GM21390 (cell line): ENCODE results near the gene ADAMTS10.
"Not testable (repeated sequence)": the region's sequence is repeated elsewhere in the genome, so short reads cannot be mapped to it uniquely, and the experiment has no call there.

Source experiments
- ATAC-seq: cut with Tn5 transposase; IDR thresholded peaks from one replicate; pipeline ENCODE4 v1.9.1; 2021; ENCODE audit not compliant: unreplicated experiment

ADAMTS10 gene

DNA sequence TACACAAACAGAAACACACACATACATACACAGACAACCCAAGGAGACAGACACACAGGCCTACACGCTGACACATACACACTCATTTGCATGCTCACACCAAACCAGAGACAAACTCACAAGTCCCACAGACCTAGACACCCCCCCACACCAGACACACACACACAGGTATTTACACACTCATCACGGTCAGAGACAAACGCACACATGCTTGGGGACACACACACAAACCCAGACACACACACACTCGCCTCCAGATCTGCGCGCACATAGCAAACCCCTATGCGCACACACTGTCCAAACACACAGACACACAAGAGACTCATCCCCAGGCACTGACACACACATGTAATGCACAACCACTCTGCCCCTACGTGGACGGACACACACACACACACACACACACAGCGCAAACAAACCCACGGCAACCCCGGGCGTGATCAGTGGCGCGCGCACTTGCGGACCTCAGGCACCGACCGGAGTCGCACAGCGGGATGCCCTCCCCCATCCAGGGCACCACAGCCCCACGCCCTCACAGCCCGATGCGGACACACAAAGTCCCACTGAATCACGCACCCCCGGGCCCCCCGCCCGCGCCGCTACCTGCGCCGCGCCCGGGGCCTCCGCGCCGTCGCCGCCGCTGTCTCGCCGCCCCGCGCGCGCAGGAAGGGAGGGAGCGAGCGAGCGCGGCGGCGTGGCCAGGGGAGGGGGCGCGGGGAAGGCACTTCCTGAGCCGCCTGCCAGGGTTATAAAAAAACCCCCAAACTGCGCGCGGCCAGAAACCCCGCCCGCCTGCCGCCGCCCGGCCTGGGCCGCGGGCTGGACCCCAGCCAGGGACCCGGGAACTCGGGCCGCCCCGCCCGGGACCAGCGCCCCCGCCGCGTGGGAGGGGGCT, at the start of gene ADAMTS10:
ADAMTS10 (minus strand) TSS at position 675 of the 895 bp plus-strand sequence. CDS start 5,005 bp downstream, outside the sequence.
- ATAC-seq, result no peak

DNA sequence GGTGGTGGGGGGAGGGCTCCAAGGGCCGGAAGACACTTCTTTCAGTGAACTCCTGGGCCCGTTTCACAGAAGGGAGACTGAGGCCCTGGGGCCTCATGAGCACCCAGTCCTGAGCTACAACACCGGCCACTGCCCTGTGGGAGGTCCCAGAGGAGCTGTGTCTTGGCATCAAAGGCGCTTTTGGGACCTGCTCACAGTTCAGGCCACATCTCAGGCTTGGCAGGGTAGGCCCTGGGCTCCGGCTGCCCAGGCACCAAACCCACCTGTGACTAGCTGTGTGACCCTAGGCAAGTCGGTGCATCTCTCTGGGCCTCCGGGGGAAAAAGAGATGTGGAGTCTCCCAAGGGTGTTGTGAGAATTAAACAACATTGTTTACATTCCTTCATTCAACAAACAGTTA, 49.4 kb upstream of the ADAMTS10 start:
- ATAC-seq, result no peak

DNA sequence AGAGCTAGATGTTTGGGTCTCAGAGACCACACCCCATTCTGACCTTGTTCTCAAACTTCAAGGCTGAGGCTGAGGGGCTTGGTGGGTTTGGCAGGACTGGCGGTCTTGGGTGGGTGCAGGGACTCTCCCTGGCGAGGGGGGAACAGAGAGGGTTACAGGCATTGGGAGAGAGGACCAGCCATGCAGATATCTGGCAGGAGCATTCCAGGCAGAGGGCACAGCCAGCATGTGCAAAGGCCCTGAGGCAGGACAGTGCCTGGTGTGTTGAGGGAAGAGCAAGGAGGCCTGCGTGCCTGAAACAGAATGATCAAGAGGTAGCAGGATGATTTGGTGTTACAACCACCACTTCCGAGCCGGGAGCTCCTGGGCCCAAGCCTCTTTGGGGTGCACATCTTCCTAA, 47.4 kb upstream of the ADAMTS10 start:
- no peak for ATAC-seq

DNA sequence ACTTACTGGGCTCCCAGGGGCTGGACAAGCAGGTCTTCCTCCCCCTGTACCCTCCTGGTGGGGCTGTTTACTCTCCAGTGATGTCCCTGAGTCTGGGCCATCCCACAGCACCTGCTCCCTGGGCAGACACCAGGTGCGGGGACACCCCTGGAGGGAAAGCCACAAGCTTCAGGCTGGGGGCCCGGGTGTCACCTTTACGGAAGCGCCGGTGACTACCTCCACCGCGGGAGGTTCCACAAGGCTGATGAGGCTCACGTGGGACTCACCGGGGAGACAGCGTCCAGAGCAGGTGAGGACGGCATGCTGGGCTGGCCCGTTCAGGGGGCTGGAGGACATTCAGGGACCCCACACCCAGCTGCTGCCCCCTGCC, 44.8 kb upstream of the ADAMTS10 start:
- ATAC-seq, result no peak

DNA sequence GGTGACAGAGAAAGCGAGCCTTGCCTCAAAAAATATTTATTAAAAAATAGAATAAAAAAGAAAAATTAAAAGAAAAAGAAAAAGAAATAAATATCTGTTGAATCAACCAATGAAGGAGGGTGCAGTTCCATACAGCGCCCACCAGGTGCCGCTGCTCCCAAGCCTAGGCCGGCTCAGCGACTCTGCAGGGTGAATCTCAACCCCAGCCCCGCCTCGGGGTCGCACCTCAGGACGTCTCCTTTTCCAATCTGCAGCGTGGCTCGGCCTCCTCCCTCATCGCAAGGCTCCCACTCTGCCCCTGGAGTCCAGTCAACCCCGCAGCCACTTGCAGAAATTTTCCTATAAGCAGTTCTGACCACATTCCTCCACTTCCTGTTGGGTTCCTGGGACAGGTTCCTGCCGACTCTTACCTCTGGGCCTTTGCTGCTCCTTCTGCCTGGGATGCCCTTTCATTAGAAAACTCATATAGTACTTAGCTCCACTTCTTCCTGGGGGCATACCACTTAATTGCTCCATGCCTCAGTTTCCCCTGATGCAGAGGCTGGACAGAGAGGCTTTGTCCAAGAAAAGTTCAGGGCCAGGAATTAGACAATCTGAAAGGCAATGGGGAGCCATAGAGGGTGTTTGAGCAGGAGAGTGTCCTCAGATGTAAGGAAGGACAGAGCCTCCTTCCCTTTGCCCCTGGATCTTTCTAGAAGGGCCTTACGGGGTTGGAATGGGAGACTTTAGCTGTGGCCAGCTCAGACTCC, 44.2 kb upstream of the ADAMTS10 start:
- ATAC-seq, result no peak

DNA sequence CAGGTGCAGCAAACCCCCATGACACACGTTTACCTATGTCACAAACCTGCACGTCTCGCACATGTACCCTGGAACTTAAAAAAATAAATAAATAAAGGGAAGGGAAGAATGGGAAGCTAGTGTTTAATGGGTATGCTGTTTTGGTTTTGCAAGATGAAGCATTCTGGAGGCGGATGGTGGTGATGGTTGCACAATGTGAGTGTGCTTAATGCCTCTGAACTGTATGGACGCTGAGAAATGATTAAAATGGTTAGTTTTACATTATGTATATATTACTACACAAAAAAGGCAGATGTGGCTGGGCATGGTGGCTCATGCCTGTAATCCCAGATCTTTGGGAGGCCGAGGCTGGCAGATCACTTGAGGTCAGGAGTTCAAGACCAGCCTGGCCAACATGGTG, 37.7 kb upstream of the ADAMTS10 start:
- no peak for ATAC-seq

DNA sequence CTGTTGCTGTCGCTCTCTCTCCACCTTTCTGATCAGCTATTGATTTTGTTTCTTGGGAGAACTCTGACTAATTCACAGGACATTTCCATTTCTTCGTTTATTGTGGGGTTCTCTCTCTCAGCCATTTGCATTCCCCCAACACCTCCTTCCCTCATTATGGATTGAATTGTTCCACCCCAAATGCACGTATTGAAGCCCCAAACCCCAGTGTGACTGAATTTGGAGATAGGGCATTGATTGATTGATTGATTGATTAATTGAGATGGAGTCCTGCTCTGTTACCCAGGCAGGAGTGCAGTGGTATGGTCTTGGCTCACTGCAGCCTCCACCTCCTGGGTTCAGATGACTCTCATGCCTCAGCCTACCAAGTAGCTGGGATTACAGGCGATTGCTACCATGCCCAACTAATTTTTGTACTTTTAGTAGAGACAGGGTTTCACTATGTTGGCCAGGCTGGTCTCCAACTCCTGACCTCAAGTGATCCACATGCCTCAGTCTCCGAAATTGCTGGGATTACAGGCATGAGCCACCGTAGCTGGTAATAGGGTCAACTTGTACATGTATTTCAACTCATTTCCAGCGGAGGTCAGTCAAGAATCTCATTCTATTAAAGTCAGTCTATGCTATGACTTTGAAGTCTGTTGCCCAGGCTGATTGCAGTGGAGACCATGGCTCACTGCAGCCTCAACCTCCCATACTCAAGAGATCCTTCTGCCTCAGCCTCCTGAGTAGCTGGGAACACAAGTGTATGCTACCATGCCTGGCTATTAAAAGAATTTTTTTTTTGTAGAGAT, 33.5 kb upstream of the ADAMTS10 start:
- ATAC-seq, result no peak

DNA sequence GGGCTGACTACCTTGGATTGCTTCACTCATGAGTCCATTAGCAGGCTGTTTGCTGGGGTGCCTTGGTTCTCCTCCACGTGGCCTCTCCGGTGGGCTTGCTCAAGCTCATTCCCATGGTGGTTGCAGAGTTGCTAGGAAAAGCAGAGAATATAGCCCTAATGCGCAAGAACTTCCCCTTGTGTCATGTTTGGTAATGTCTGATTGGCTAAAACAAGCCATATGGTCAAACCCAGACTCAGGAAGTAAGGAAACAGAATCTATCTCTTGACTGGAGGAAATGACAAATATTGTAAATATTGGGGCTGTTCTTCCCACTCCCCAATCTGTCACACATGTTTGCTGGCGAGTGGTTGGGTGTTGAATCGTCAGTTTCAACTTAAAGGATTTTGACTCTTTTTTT, 32.0 kb upstream of the ADAMTS10 start:
- ATAC-seq, result no peak

DNA sequence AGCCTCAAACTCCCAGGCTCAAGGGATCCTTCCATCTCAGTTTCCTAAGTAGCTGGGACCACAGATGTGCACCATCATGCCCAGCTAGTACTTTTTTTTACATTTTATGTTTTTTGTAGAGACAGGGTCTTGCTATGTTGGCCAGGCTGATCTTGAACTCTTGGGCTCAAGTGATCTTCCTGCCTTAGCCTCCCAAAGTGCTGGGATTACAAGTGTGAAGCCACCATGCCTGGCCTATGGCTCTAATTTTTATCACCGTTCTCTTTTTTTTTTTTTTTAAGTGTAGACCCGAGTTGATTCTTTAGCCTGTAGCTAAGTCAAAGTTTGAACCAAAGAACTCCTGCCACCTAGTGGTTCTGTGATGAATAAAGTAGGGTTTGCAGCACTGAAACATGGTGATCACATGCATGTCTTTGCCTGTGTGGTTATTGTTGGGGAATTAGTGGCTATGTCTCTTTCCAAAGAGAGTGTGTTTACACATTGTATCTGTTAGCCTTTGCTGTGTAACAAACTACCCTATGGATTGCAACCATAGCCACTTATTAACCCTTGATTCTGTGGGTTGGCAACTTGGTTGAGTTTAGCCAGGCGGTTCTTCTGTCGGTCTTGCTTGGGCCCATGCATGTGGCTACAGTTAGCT, 31.5 kb upstream of the ADAMTS10 start:
- no peak for ATAC-seq

DNA sequence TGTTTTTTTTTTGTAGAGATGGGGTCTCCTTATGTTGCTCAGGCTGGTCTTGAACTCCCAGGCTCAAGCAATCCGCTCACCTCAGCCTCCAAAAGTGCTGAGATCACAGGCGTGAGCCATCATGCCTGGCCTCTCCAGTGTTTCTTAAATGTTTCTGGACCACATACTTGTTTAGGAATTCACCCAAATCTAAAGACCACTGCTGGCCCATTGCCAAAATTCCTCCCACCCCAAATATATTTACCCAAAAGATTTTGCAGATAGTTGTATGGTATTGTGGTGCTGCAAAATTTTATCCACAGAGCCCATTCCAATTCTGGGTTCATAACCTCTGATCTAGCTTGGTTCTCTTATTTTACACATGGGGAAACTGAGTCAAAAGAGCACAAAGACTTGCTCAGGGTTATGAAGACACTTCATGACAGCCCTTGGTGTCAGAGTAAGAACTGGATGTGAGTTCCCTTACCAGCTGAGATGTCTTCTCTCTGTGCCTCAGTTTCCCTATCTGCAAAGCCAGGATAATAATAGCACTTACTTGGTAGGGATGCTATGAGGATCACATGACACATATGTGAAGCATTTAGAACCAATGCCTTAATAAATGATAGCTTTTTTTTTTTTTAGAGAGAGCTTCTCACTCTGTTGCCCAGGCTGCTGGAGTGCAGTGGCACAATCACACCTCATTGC, 30.8 kb upstream of the ADAMTS10 start:
- no peak for ATAC-seq

DNA sequence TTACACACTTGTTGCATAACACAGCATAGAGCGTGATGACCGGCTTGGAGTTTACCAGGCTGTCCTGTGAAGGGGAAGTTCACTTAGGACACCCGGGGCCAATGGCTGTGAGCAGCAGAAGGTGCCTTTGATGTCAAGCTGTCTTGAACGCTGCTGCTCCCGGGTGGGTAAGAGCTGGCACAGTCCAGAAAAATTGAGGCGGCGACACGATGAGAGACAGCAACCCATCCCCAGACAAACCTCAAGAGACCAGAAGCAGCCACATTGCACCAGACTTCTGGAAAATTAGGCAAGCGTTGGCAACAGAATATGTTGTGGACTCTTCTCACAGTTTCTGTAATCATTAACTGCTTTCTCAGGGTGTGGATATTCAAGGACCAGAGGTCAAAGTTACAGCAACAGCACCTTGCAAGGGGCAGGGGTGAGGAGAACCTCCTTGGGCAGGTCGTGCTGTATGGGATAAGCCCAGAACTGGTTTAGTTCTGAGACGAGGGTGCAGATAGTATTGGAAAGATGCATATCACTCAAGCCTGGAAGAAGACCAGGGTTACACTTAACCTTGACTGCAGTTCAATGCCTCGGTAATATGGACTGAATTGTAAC, 30.0 kb upstream of the ADAMTS10 start:
- ATAC-seq, result no peak

DNA sequence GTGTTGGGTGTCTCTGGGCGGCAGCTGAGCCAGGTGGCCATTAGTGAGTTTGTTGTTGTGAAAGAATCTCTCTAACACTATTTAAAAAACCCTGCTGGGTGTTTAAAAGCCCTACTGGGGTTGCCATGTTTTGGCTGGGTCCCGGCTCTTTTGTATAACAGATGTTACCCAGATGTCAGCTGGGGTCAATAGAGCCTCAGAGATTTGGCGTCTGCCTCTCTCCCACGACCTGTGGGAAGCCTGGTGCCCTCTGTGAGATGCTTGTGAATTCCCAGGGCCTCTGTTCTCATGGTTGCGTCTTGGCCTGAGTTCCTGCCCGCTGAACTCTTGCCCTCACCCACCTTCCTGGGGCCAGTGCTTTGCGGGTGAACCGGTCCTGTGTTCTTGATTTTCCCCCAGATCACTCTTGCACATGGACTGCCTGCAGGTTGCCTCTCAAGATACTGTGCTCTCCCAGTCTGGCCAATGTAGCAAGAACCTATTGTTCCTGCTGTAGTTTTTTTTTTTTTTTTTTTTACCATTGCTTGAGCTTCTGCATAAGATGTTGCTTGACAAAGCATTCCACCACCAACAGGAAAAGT, 29.4 kb upstream of the ADAMTS10 start:
- ATAC-seq, result no peak

DNA sequence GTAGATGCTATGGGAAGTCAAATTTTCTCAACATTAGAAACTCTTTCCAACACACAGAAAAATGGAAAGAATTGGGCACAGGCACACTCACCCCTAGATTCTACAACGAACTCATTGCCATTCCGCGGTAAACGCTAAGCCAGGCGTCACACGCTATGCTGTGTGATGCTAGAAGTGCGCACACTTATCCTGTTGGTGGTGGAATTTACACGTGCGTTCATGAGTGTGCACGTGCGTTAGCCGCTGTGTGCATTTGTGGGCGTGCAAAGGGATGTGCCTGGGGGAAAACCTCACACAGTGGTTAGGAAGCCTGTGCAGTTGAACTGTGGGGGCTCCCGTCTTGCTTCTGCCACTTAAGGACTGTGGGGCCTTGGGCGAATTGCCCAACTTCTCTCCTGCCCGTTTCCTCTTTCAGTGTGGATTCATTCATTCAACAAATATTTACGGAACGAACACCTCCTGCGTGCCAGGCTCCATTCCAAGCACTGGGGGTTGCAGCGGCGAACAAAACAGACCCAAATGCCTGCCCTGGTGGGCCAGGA, 27.6 kb upstream of the ADAMTS10 start:
- no peak for ATAC-seq

DNA sequence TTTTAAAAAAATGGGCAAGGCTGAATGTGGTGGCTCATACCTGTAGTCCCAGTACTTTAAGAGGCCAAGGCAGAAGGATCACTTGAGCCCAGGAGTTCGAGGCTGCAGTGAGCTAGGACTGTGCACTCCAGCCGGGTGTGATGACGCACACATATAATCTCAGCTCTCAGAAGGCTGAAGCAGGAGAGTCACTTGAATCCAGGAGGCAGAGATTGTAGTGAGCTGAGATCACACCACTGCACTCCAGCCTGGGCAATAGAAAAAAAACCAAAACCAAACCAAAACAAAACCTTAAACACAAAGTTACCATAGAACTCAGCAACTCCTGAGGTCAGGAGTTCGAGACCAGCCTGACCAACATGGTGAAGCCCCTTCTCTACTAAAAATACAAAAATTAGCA, 26.6 kb upstream of the ADAMTS10 start:
- ATAC-seq, result not testable (repeated sequence)

DNA sequence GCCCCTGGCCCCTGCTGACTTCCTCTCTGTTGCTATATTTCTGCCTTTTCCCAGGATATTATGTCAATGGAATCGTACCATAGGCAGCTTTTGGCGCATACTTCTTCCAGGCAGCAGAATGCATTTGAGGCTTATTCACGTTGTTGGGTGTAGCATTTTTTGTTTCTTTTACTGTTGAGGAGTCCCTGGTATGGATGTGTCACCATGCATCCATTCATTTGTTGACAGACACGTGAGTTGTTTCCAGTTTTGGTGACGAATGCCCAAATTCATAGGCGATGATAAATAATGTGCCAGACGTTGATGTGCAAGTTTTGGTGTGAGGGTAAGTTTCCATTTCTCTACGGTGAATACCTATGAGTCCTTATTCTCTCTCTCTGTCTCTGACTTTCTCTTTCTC, 24.9 kb upstream of the ADAMTS10 start:
- no peak for ATAC-seq

DNA sequence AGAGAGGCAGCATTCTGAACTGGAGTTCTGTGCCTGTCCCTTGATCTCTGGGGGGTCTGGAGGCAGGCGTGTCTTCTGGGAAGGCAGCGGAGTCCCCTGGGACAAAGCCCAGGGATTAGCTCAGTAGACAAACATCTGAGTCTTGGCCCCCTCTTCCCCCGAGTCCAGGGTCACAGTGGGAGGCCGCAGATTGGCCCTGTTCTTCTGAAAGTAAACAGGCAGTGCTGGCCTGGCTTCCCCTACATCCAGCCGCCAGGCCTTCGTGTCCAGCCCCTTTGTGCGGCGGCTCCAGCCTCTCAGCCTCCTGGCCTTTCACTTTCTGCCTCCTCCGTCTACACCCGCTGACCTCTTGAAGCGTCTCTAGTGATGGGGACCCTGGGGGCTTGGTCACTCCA, 20.9 kb upstream of the ADAMTS10 start:
- ATAC-seq, result no peak

DNA sequence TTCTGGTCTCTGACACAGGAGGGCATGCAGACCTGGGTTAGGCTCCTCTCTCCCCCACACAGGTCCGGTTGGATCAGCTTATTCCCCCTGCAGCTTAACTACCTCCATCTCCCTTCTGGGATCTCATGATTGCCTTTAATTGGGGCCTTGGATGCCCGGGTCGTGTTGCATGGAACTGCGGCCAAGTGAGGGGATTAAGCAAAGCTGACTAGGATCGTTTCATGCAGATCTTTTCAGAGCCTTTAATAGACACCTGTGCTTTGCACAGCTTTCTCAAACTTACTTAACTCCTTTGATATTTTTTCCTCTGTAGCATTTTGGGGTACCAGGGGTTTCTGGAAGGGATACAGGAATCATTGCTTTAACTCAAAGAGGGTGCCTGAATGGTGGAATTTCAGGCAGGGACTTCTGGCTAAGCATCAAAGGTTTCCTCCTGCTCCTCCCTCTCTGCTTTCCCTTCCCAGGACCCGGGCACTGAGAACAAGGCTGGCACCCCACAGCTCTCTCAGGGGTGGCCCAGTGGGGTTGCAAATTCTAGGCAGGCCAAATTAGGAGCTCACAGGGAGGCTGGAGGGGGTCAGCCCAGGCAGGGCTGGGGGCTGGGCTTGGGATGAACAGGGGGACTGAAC, 20.4 kb upstream of the ADAMTS10 start:
- ATAC-seq, result no peak

DNA sequence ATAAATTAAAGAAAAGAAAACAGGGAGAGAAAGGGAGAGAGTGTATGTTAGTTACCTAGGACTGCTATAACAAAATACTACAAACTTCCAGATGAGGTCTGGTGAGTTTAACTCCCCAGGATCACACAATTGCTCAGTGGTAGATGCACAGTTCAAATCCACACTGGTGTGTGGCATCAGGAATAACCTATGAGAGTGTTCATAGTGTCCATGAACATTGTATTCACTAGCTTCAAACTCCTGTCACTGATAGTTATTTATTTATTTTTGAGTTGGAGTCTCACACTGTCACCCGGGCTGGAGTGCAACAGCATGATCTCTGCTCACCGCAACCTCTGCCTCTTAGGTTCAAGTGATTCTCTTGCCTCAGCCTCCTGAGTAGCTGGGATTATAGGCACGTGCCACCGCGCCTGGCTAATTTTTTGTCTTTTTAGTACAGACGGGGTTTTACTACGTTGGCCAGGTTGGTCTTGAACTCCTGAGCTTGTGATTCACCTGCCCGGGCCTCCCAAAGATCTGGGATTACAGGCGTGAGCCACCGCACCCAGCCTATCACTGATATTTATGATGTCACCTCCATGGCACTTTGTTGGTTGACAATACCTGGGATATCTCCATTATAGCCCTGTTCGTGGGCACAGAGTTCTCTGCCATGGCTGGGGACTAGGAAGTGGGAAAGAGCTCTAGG, 19.6 kb upstream of the ADAMTS10 start, which contains the start of gene NFILZ:
NFILZ (plus strand) TSS at position 638 of the 688 bp plus-strand sequence. CDS start 46,133 bp downstream, outside the sequence.
- ATAC-seq, result no peak
